Fibroblast of skin of scalp (primary cell): ENCODE measurements around the gene CCDC34.

ENCODE experiments used
- DNase-seq: peaks from one replicate; pipeline ENCODE4 v3.0.0-alpha.2; 2013

The CCDC34 gene

DNA sequence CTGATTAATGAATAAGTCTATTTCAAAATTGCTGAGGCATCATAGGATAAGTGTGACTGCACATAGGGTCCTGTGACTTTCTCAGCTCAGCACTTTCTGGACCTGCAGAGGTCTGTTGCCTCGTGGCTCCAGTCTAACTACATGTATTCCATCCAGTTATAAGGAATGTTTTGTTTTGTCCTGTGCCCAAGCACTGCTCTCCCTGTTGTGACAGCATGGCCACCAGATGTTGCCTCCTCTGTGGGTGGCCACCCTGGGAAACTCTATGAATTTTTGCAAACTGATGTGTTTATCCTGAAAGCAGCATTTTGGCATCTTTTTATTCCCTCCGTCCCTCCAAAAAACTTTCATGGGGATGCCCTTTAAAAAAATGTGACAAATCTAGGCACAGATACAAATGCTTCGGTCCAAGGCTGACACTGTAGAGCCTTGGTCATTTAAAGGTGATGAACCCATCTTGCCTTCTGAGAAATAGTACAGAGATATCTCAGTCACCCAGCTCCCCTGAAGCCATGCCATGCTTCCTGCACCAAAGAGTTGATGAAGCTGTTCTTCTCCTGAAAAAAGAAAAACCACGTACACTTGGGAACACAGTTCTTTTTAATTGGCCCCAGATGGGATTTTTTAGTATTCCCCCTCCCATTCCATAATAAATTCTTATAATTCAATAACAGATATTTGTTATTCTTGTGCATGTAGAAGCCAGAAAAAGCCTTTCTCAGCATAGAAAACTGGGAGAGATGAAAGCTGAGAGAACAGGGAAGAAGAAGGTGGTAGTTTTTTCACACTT, 72.6 kb downstream of the CCDC34 start:
- DNase-seq: peak; percentile 94
